ENCODE data around the gene THAP4. TPM values are rescaled to one million over a fixed set of nuclear protein-coding genes. Genes with fewer than 3 reads are reported as not detected.
"Not testable (repeated sequence)": the region's sequence is repeated elsewhere in the genome, so short reads cannot be mapped to it uniquely, and the experiment has no call there.

THAP4 gene
- total RNA-seq, 1 donor from 2014 or later: 46.0 TPM

DNA sequence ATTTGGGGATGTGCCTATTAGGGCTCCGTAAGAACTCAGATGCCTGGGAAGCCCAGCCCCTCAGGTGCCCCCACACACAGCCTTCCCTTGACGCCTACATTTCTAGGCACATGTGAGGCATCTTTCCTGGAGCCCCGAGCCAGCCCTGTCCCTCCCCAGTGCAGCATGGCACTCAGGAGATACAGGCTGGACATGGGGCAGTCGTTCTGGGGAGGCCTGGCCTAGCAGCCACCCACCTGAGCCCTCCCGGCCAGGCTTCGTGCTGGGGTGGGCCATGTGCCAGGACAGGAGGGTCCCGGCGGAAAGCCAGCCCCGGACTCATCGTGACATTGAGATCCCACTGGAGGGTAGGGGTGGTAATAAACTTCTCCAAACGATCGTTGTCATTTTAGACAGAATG, 63.2 kb downstream of the THAP4 start:
- Histone ChIP-seq H3K27ac (ENCODE audit: low read depth, low read length) (no peak overlapping the region), H3K27me3 (ENCODE audit: insufficient read depth, low read length) (no peaks in the 10 kb centered on the region), H3K4me2 (ENCODE audit: low read length) (no peak overlapping the region), H2AFZ (ENCODE audit: low read depth, low read length) (no peak overlapping the region), H3K4me3 (ENCODE audit: insufficient read depth, low read depth, low read length) (no peak overlapping the region), H3K4me1 (ENCODE audit: insufficient read depth, low read length) (no peaks in the 10 kb centered on the region), H3K36me3 (ENCODE audit: insufficient read depth, low read length) (peaks cover 5% of the 10 kb centered on the region), H4K20me1 (ENCODE audit: insufficient read depth, low read length) (peaks cover 49% of the 10 kb centered on the region), H3K79me2 (ENCODE audit: insufficient read depth, low read length) (peaks cover 7% of the 10 kb centered on the region), H3K9me3 (ENCODE audit: insufficient read depth, low read depth, low read length) (no peaks in the 10 kb centered on the region), H3K9ac (ENCODE audit: low read length) (no peak overlapping the region)
- Mint-ChIP-seq H3K27ac (ENCODE audit: unreplicated experiment) (no peak overlapping the region), H3K36me3 (ENCODE audit: low read depth, unreplicated experiment) (peaks cover 23% of the 10 kb centered on the region), H3K27me3 (ENCODE audit: low read depth, unreplicated experiment) (no peaks in the 10 kb centered on the region), H3K9me3 (ENCODE audit: unreplicated experiment) (no peaks in the 10 kb centered on the region), H3K4me3 (ENCODE audit: unreplicated experiment) (no peak overlapping the region), H3K4me1 (ENCODE audit: low read depth, unreplicated experiment) (peaks cover 15% of the 10 kb centered on the region)
- no peak for FAIRE-seq
- TF ChIP-seq, protein P1, sequence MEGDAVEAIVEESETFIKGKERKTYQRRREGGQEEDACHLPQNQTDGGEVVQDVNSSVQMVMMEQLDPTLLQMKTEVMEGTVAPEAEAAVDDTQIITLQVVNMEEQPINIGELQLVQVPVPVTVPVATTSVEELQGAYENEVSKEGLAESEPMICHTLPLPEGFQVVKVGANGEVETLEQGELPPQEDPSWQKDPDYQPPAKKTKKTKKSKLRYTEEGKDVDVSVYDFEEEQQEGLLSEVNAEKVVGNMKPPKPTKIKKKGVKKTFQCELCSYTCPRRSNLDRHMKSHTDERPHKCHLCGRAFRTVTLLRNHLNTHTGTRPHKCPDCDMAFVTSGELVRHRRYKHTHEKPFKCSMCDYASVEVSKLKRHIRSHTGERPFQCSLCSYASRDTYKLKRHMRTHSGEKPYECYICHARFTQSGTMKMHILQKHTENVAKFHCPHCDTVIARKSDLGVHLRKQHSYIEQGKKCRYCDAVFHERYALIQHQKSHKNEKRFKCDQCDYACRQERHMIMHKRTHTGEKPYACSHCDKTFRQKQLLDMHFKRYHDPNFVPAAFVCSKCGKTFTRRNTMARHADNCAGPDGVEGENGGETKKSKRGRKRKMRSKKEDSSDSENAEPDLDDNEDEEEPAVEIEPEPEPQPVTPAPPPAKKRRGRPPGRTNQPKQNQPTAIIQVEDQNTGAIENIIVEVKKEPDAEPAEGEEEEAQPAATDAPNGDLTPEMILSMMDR (IDR thresholded peaks at IDR 0.05; ENCODE audit: insufficient read depth, low read depth, low read length): no peak
- TF ChIP-seq EZH2 (IDR thresholded peaks at IDR 0.05; ENCODE audit: insufficient read depth, low read length): no peak
- DNase-seq (ENCODE audit: low read depth): no peak

DNA sequence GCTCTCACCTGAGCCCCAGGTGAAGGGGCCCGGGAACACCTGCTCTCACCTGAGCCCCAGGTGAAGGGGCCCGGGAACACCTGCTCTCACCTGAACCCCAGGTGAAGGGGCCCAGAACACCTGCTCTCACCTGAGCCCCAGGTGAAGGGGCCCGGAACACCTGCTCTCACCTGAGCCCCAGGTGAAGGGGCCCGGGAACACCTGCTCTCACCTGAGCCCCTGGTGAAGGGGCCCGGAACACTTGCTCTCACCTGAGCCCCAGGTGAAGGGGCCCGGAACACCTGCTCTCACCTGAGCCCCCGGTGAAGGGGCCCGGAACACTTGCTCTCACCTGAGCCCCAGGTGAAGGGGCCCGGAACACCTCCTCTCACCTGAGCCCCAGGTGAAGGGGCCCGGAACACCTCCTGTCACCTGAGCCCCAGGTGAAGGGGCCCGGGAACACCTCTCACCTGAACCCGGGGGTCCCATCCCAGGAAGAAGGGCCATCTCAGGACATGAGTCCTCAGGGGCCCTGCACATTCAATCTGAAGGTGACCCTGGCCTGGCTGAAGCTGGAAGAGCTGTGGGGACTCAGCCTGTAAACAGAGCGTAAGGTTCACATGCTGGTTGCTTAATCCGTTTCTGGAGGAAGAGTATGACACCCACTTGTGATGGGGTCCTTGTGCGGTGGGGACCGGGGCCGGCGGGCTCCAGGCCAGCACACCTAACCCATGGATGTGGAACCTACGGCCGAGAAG, 63.9 kb downstream of the THAP4 start:
- Mint-ChIP-seq H3K36me3 (ENCODE audit: low read depth, unreplicated experiment) (peaks cover 24% of the 10 kb centered on the region), H3K4me1 (ENCODE audit: low read depth, unreplicated experiment) (peaks cover 15% of the 10 kb centered on the region), H3K27ac (ENCODE audit: unreplicated experiment) (peak overlapping the region; percentile 26)
- not testable (repeated sequence) for H3K27ac ChIP-seq (ENCODE audit: low read depth, low read length); H3K36me3 ChIP-seq (ENCODE audit: insufficient read depth, low read length); H3K4me3 Mint-ChIP-seq (ENCODE audit: unreplicated experiment); H3K9me3 Mint-ChIP-seq (ENCODE audit: unreplicated experiment); FAIRE-seq; H3K79me2 ChIP-seq (ENCODE audit: insufficient read depth, low read length); H3K27me3 ChIP-seq (ENCODE audit: insufficient read depth, low read length); H3K9ac ChIP-seq (ENCODE audit: low read length); DNase-seq (ENCODE audit: low read depth); H3K4me1 ChIP-seq (ENCODE audit: insufficient read depth, low read length); H3K9me3 ChIP-seq (ENCODE audit: insufficient read depth, low read depth, low read length); H2AFZ ChIP-seq (ENCODE audit: low read depth, low read length); H3K4me2 ChIP-seq (ENCODE audit: low read length); H3K4me3 ChIP-seq (ENCODE audit: insufficient read depth, low read depth, low read length); H3K27me3 Mint-ChIP-seq (ENCODE audit: low read depth, unreplicated experiment)
- peaks cover 53% of the 10 kb centered on the region for H4K20me1 ChIP-seq (ENCODE audit: insufficient read depth, low read length)

DNA sequence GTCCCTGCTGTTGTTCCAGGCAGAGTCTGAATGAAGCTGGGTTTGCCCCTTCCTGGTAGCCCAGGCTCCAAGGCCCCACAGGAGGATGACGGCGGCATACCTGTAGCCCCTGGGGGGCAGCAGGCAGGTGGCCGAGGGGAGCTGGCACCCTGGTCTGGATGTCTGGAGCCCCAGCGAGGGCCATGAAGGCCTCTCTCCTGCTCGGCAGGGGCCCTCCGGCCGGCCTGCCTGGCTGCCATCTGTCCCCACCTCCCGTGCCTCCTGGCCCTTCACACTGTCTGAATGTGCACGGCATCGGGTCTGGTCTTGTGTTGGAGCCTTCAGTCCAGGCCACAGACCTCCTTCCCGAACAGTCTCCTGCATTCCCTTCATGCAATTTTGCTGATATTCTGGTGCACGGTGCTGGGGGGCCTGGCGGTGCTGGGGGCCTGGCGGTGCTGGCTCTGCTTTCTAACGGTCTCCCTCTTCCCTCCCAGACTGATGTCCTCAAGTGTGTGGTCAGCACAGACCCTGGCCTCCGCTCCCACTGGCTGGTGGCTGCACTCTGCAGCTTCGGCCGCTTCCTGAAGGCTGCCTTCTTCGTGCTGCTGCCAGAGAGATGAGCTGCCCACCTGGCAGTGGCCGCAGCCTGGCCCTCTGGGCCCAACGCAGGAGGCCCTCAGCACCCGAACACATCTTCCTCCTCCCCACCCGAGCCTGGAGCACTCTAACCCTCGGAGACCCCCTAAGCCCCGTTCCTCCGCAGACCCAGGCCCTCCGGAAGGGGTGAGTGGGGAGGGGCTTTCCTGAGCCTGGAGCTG, 64.9 kb downstream of the THAP4 start:
- Histone ChIP-seq H3K27ac (ENCODE audit: low read depth, low read length) (no peak overlapping the region), H4K20me1 (ENCODE audit: insufficient read depth, low read length) (peaks cover 62% of the 10 kb centered on the region), H3K27me3 (ENCODE audit: insufficient read depth, low read length) (no peaks in the 10 kb centered on the region), H3K9ac (ENCODE audit: low read length) (no peak overlapping the region), H3K4me3 (ENCODE audit: insufficient read depth, low read depth, low read length) (no peak overlapping the region), H3K36me3 (ENCODE audit: insufficient read depth, low read length) (peaks cover 5% of the 10 kb centered on the region), H3K4me1 (ENCODE audit: insufficient read depth, low read length) (no peaks in the 10 kb centered on the region), H3K4me2 (ENCODE audit: low read length) (no peak overlapping the region), H3K9me3 (ENCODE audit: insufficient read depth, low read depth, low read length) (no peaks in the 10 kb centered on the region), H2AFZ (ENCODE audit: low read depth, low read length) (no peak overlapping the region), H3K79me2 (ENCODE audit: insufficient read depth, low read length) (peaks cover 11% of the 10 kb centered on the region)
- FAIRE-seq (no peak), DNase-seq (ENCODE audit: low read depth) (no peak)
- H3K9me3 Mint-ChIP-seq (ENCODE audit: unreplicated experiment): no peaks in the 10 kb centered on the region
- H3K4me3 Mint-ChIP-seq (ENCODE audit: unreplicated experiment): no peak overlapping the region
- peaks cover 9% of the 10 kb centered on the region for H3K4me1 Mint-ChIP-seq (ENCODE audit: low read depth, unreplicated experiment)
- no peaks in the 10 kb centered on the region for H3K27me3 Mint-ChIP-seq (ENCODE audit: low read depth, unreplicated experiment)
- TF ChIP-seq, protein P1 (IDR thresholded peaks at IDR 0.05; ENCODE audit: insufficient read depth, low read depth, low read length): no peak
- no peak for TF ChIP-seq EZH2 (IDR thresholded peaks at IDR 0.05; ENCODE audit: insufficient read depth, low read length)
- H3K27ac Mint-ChIP-seq (ENCODE audit: unreplicated experiment): no peak overlapping the region
- H3K36me3 Mint-ChIP-seq (ENCODE audit: low read depth, unreplicated experiment): peaks cover 20% of the 10 kb centered on the region
